Transverse colon (tissue), 4 donors: ENCODE measurements around the gene GPR142. TPM values are rescaled to one million over a fixed set of nuclear protein-coding genes. Genes with fewer than 3 reads are reported as not detected.

Source experiments
- DNase-seq: peaks from one replicate; pipeline ENCODE4 v3.0.0-alpha.2; 2019
- H3K27ac ChIP-seq, 4 donors: fragments of 200-600 bp; sonication (generic); 2 replicates each; pipeline ENCODE4 v1.5.1; 2016 to 2018; ENCODE audit warnings: inconsistent platforms in 4 of 4
- H3K27me3 ChIP-seq: fragments of 200-600 bp; sonication (generic); 2 replicates; pipeline ENCODE4 v1.5.1; 2017; ENCODE audit warnings: inconsistent platforms
- H3K36me3 ChIP-seq, 4 donors: fragments of 200-600 bp; sonication (generic); 2 replicates each; pipeline ENCODE4 v1.5.1; 2017 to 2019; ENCODE audit warnings: inconsistent platforms in 4 of 4
- H3K4me1 ChIP-seq, 4 donors: fragments of 200-600 bp; sonication (generic); 2 replicates each; pipeline ENCODE4 v1.5.1; 2017 to 2020; ENCODE audit warnings: inconsistent platforms in 4 of 4
- H3K4me3 ChIP-seq, 4 donors: fragments of 200-600 bp; sonication (generic); 1 replicate in 1 of 4; 2 replicates in 3 of 4; pipeline versions ENCODE4 v1.5.1 to v1.6.1; 2017 to 2019; ENCODE audit warnings: inconsistent platforms in 4 of 4
- H3K9me3 ChIP-seq, 2 donors: fragments of 200-600 bp; sonication (generic); 2 replicates each; pipeline ENCODE4 v1.5.1; 2017 to 2019; ENCODE audit warnings: inconsistent platforms in 2 of 2
- EP300 ChIP-seq: sonication (generic); formaldehyde crosslinking; IDR thresholded peaks from one replicate; pipeline ENCODE4 v1.6.1; 2017; ENCODE audit warnings: antibody characterized with exemption, low read depth
- POLR2AphosphoS5 ChIP-seq, 3 donors: sonication (generic); formaldehyde crosslinking; IDR thresholded peaks; one replicate each; pipeline ENCODE4 v1.6.1; 2016; ENCODE audit warnings: antibody characterized with exemption in 3 of 3
- WGBS, 2 donors: methylation state at CpG; one replicate each; pipeline ENCODE4 v1.1.5; 2018; ENCODE audit warnings: low coverage in 1 of 2; 5-methylcytosine and 5-hydroxymethylcytosine counted together
- in situ Hi-C, 4 donors: fragments of 200-750 bp; cut with MboI; loops; one replicate each; pipeline versions ENCODE4 v1.15.0 to v1.15.1; 2017; ENCODE audit warnings: low sequenced_read_pairs in 3 of 4, low pct_ligation_motif_present in 1 of 4, low pct_unique_long_range_greater_than_20kb in 1 of 4
- intact Hi-C: fragments of 100-400 bp; cut with DNase I; formaldehyde crosslinking; loops from one replicate; pipeline ENCODE4 v1.15.1; 2023; ENCODE audit warnings: low total_unique reads
- small RNA-seq, 4 donors: library from RNA; depleted of rRNA; stranded (forward); fragments of <200 nt; gene quantifications; one replicate each; pipeline ENCODE3, GENCODE V24; 2016
- total RNA-seq, 4 donors: library from RNA; depleted of rRNA; stranded (reverse); fragments of >200 nt; gene quantifications; one replicate each; pipeline ENCODE4 v1.1.0, GENCODE V29; 2016
- TF ChIP-seq, protein P1 (sequence below), 5 experiments: fragments of 200-600 bp in 3 of 5; fragments of 450-650 bp in 2 of 5; sonication (generic) in 3 of 5; IDR thresholded peaks; 1 replicate in 2 of 5; 2 replicates in 3 of 5; pipeline ENCODE4 v1.5.1; 2016 to 2017; ENCODE audit warnings: antibody characterized with exemption in 5 of 5, inconsistent platforms in 3 of 5, mild to moderate bottlenecking in 2 of 5, moderate library complexity in 1 of 5

GPR142 gene
- total RNA-seq, 4 donors from 2014 or later = 0.48 TPM; not detected in 3

DNA sequence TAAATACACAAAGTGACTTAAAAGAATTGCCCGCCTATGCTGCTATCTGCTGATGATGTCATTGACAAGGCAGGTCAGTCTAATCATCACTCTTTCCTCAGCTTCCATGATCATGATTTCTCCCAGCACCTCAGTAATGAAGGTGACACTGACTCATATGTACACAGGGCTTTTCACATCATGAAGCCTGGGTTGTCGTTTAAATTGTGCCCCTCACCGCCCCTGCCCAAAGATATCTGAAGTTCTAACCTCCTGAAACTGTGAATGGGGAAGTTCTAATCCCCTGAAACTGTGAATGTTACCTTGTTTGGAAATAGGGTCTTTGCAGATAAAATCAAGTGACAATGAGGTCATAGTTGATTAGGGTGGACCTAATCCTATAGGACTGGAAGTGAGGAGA, 47.2 kb downstream of the GPR142 start:
- in situ Hi-C loops (no loop called here), intact Hi-C loops (no loop called here)
- no peak for DNase-seq
- TF ChIP-seq EP300 (no peak), POLR2AphosphoS5 (IDR thresholded peaks at IDR 0.05) (no peak)
- TF ChIP-seq, protein P1, sequence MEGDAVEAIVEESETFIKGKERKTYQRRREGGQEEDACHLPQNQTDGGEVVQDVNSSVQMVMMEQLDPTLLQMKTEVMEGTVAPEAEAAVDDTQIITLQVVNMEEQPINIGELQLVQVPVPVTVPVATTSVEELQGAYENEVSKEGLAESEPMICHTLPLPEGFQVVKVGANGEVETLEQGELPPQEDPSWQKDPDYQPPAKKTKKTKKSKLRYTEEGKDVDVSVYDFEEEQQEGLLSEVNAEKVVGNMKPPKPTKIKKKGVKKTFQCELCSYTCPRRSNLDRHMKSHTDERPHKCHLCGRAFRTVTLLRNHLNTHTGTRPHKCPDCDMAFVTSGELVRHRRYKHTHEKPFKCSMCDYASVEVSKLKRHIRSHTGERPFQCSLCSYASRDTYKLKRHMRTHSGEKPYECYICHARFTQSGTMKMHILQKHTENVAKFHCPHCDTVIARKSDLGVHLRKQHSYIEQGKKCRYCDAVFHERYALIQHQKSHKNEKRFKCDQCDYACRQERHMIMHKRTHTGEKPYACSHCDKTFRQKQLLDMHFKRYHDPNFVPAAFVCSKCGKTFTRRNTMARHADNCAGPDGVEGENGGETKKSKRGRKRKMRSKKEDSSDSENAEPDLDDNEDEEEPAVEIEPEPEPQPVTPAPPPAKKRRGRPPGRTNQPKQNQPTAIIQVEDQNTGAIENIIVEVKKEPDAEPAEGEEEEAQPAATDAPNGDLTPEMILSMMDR (IDR thresholded peaks at IDR 0.05) = no peak
- Histone ChIP-seq H3K36me3 (no peaks in the 10 kb centered on the region), H3K27me3 (no peaks in the 10 kb centered on the region), H3K4me1 (peaks cover 0 to 34% (median 22%) of the 10 kb centered on the region in 4 donors), H3K4me3 (no peak overlapping the region), H3K27ac (no peak overlapping the region), H3K9me3 (no peaks in the 10 kb centered on the region)
- WGBS, 2 donors = 72 to 100% methylated on average over 1 to 3 of the region's 3 CpGs

DNA sequence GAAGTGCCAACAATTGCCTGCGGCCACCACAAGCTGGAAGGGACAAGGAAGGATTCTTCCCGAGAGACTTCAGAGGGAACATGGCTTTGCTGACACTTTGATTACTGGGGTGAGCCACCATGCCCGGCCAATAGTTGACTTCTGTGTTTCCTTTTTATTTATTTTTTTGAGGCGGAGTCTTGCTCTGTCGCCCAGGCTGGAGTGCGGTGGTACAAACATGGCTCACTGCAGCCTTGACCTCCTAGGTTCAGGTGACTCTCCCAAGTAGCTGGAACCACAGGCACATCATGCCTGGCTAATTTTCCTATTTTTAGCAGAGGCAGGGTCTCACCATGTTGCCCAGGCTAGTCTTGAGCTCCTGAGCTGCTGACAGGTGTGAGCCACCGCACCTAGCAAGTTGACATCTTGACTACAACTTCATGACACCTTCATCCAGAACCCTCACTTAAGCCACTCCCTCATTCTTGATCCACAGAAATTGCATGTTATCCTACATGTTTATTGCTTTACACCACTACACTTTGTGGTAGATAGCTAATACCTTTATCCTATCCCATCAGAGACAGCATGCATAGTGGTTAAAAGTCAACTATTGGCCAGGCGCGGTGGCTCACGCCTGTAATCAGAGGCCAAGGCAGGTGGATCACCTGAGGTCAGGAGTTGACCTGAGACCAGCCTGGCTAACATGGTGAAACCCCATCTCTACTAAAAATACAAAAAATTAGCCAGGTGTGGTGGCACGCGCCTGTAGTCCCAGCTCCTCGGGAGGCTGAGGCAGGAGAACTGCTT, 48.5 kb downstream of the GPR142 start:
- intact Hi-C loops (no loop called here), in situ Hi-C loops (no loop called here)
- TF ChIP-seq EP300 = no peak
- peak in 1 of 3 donors; percentile 53 for TF ChIP-seq POLR2AphosphoS5 (IDR thresholded peaks at IDR 0.05)
- DNase-seq = peak; percentile 63
- H3K9me3 ChIP-seq = no peaks in the 10 kb centered on the region
- peak overlapping the region; percentile 48 to 84 (median 78) for H3K27ac ChIP-seq
- peaks cover 0 to 38% (median 29%) of the 10 kb centered on the region in 4 donors for H3K4me1 ChIP-seq
- H3K36me3 ChIP-seq = no peaks in the 10 kb centered on the region
- H3K4me3 ChIP-seq = no peak overlapping the region
- H3K27me3 ChIP-seq = no peaks in the 10 kb centered on the region
- WGBS, 2 donors = 61 to 65% methylated on average over 7 to 13 of the region's 13 CpGs

DNA sequence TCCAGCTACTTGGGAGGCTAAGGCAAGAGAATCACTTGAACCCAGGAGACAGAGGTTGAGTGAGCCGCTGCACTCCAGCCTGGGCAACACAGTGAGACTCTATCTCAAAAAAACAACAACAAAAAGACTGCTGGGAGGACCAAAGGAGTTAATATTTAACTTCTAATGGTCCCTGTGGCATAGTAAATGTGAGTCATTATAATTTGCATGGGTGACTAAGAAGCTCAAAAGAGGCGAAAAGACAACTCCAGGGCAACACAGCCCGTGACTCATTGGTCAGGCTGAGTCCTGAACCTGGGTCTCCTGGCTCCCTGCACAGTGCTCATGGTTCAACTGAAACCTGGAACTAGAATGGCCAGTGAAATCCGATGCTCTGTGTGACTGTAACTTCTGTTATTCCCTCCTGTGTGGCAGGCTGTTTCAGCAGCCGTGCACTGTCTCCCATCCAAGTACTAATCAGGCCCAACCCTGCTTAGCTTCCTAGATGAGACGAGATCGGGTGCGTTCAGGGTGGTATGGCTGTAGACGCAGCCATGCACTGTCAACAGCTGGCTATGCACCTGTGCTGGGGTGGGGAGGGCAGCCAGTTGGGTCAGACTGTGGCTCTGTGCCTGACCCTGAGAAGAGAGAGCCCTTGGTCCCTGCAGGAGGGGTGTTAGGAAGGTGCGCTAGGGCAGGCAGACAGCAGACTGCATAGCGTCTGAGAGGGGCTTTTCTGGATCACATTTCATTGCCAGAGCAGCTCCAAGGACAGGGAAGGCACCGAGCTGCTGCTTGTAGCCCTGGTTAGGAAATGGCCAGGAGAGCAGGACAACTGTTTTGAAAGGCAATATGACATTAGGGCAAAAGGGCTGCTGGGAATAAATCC, 50.1 kb downstream of the GPR142 start:
- no peaks in the 10 kb centered on the region for H3K36me3 ChIP-seq
- peak; percentile 55 for DNase-seq
- in situ Hi-C loops = no loop called here
- intact Hi-C loops = loop anchor here (1.0 kb wide), 1 partner anchor 35 kb away; no protein-coding TSS in a partner anchor
- TF ChIP-seq EP300 = no peak
- TF ChIP-seq POLR2AphosphoS5 (IDR thresholded peaks at IDR 0.05) = peak in 2 of 3 donors; percentile 17 to 42
- WGBS, 2 donors = 39 to 44% methylated on average over 2 to 12 of the region's 12 CpGs
- no peaks in the 10 kb centered on the region for H3K9me3 ChIP-seq
- no peak overlapping the region for H3K4me3 ChIP-seq
- peak overlapping the region; percentile 48 to 84 (median 78) for H3K27ac ChIP-seq
- peaks cover 0 to 38% (median 31%) of the 10 kb centered on the region in 4 donors for H3K4me1 ChIP-seq
- no peaks in the 10 kb centered on the region for H3K27me3 ChIP-seq

DNA sequence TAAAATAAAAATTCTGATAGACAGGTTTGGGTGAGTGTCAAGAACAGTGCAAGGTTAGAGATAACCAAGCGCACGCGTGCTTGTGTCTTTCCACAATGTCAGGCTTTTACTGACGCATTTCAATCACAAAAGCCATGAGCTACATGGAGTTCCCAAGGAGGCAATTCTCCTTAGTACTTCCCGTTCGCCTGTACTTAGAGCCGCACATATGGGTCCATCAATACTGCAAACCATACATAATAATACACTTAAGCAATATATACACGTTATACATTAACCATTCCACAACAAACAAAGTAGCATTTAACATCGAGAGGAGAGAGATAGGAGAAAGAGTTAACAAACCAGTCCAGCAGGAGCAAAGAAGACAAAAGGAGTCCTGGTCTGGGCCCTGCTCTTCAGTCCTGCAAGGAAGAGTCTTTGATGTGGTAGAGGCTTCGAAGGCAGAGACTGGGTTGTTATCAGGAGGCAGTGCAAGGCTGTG, 52.7 kb downstream of the GPR142 start:
- Histone ChIP-seq H3K4me3 (no peak overlapping the region), H3K36me3 (no peaks in the 10 kb centered on the region), H3K27ac (peak overlapping the region; percentile 75 to 82 (median 78)), H3K4me1 (peaks cover 0 to 38% (median 31%) of the 10 kb centered on the region in 4 donors), H3K27me3 (no peaks in the 10 kb centered on the region), H3K9me3 (no peaks in the 10 kb centered on the region)
- peak; percentile 61 for DNase-seq
- intact Hi-C loops = no loop called here
- TF ChIP-seq POLR2AphosphoS5 (IDR thresholded peaks at IDR 0.05) (peak in 1 of 3 donors; percentile 66), EP300 (no peak)
- WGBS, 2 donors = 54 to 65% methylated on average over 10 of the region's 10 CpGs
- in situ Hi-C loops = no loop called here

Small RNAs within 50 kb of the gene (small RNA-seq; reads per million reads assigned to genes)
- gene RNA5SP448 = 0 to 0.28 (median 0) reads per million in 4 donors

Other genes with a start within 250 kb of the GPR142 start
- 100 to 1,000 TPM in 3 of 4 donors, 10 to 100 TPM in 1; 65.1 to 310 (median 203) TPM for gene RPL38, start 163.8 kb upstream of the GPR142 start, total RNA-seq
- 1 to 10 TPM in 2 of 4 donors, under 1 TPM in 2; 0.37 to 5.2 (median 2.3) TPM for gene TTYH2, start 153.9 kb upstream of the GPR142 start, total RNA-seq
- not detected for gene DNAI2, start 93.3 kb upstream of the GPR142 start, total RNA-seq
- 1 to 10 TPM; 1.4 to 4.4 (median 1.8) TPM for gene KIF19, start 41.3 kb upstream of the GPR142 start, total RNA-seq
- gene BTBD17, start 5.6 kb upstream of the GPR142 start, total RNA-seq = not detected
- gene GPRC5C, start 64.6 kb downstream of the GPR142 start, total RNA-seq = 100 to 1,000 TPM in 3 of 4 donors, 10 to 100 TPM in 1; 62.5 to 263 (median 174) TPM
- 1 to 10 TPM in 2 of 4 donors, not detected in 2; 3.1 to 5.1 TPM for gene CD300A, start 99.1 kb downstream of the GPR142 start, total RNA-seq
- gene CD300LB, start 164.0 kb downstream of the GPR142 start, total RNA-seq = under 1 TPM in 1 of 4 donors, not detected in 3; 0.41 TPM
- gene CD300C, start 178.6 kb downstream of the GPR142 start, total RNA-seq = 1 to 10 TPM in 1 of 4 donors, under 1 TPM in 2, not detected in 1; 0.27 to 5.2 (median 0.32) TPM
- not detected for gene CD300H, start 200.0 kb downstream of the GPR142 start, total RNA-seq
- gene CD300LD, start 224.8 kb downstream of the GPR142 start, total RNA-seq = not detected